C4-2B (cell line): ENCODE measurements around the gene MOV10.
"Not testable (repeated sequence)": the region's sequence is repeated elsewhere in the genome, so short reads cannot be mapped to it uniquely, and the experiment has no call there.

Source experiments
- H3K27ac ChIP-seq: fragments of 450-650 bp; 2 replicates; pipeline ENCODE4 v1.5.1; 2017
- CTCF ChIP-seq: fragments of 450-650 bp; conservative IDR thresholded peaks from 2 replicates; pipeline ENCODE4 v1.5.1; 2017; ENCODE audit warnings: mild to moderate bottlenecking
- ZFX ChIP-seq: fragments of 450-650 bp; IDR thresholded peaks from 2 replicates; pipeline ENCODE4 v1.6.1; 2017

MOV10 gene

GRCh38 chr1:112722601-112723510, 48.4 kb downstream of the MOV10 start:
- no peak overlapping the region for H3K27ac ChIP-seq
- TF ChIP-seq ZFX (no peak), CTCF (no peak)

DNA sequence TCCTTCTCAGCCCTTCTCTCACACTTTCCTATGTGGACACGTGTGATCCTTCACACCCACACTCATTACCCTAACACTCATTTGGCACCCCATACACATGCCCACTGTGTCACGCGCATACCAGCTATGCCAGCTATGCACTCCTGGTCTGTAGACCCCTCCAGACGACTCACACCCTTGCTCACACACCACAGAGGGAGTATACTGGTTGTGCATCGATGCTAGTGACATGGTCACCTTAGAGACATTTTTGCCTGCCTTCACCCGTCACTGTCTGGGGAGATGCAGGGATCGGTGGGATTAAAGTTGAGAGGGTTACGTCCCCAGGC, 49.0 kb downstream of the MOV10 start:
- TF ChIP-seq ZFX = no peak
- TF ChIP-seq CTCF = no peak
- H3K27ac ChIP-seq = no peak overlapping the region

DNA sequence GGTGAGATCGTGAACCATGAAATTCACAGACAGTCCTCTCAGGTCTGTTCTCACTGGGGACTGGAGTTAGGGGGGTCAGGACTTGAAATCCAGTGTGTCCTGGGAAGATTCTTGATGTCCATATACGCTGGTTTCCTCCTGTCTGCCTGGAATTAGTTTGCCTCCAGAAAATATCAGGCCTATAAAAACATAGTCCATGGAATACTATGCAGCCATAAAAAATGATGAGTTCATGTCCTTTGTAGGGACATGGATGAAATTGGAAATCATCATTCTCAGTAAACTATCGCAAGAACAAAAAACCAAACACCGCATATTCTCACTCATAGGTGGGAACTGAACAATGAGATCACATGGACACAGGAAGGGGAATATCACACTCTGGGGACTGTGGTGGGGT, 49.8 kb downstream of the MOV10 start:
- H3K27ac ChIP-seq = not testable (repeated sequence)

- no peak overlapping the region for H3K27ac ChIP-seq
- TF ChIP-seq ZFX (no peak), CTCF (no peak)
These were observed 53.3 kb downstream of the MOV10 start for GRCh38 chr1:112727716-112728115.

DNA sequence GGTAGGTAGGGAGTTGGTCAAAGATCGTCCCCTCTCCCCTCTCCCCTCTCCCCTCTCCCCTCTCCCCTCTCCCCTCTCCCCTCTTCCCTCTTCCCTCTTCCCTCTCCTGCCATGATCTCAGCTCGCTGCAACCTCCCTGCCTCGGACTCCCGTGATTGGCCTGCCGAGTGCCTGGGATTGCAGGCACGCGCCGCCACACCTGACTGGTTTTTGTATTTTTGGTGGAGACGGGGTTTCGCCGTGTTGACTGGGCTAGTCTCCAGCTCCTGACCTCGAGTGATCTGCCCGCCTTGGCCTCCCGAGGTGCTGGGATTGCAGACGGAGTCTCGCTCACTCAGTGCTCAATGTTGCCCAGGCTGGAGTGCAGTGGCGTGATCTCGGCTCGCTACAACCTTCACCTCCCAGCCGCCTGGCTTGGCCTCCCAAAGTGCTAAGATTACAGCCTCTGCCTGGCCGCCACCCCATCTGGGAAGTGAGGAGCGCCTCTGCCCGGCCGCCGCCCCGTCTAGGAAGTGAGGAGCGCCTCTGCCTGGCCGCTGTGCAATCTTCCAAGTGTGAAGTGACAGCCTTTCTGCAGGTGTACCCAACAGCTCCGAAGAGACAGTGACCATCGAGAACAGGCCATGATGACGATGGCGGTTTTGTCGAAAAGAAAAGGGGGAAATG, 54.0 kb downstream of the MOV10 start:
- not testable (repeated sequence) for H3K27ac ChIP-seq

DNA sequence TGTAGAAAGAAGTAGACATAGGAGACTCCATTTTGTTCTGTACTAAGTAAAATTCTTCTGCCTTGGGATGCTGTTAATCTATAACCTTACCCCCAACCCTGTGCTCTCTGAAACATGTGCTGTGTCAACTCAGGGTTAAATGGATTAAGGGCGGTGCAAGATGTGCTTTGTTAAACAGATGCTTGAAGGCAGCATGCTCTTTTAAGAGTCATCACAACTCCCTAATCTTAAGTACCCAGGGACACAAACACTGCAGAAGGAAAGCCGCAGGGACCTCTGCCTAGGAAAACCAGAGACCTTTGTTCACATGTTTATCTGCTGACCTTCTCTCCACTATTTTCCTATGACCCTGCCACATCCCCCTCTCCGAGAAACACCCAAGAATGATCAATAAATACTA, 54.6 kb downstream of the MOV10 start:
- not testable (repeated sequence) for H3K27ac ChIP-seq

GRCh38 chr1:112729909-112730308, 55.5 kb downstream of the MOV10 start:
- no peak for TF ChIP-seq ZFX
- TF ChIP-seq CTCF = no peak
- no peak overlapping the region for H3K27ac ChIP-seq

GRCh38 chr1:112731451-112731850, 57.0 kb downstream of the MOV10 start:
- TF ChIP-seq CTCF (no peak), ZFX (no peak)

DNA sequence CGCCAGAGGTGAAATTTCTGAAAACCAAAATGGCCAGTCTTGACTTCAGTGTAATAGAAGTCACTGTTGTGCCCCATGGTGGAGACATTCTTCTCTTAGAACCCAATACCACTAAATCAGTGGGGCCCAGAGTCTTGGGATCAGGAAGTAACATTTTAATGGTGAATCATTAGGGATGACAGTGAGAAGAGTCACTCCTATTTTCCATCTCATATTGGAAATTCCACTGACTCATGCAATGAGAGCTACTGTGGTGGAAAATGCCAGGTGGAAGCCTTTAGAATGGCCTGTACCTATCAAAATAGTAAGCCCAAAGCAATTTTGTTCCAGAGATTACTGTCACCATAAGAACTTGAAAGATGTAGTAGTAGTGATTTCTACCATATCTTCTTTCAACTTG, 61.3 kb downstream of the MOV10 start:
- H3K27ac ChIP-seq = no peak overlapping the region
- TF ChIP-seq CTCF (no peak), ZFX (no peak)

More at GRCh38 chr1:112731451-112731850, 57.0 kb downstream of the MOV10 start:
- H3K27ac ChIP-seq = no peak overlapping the region
